ENCODE results near the gene UBQLN2.
"Not testable (repeated sequence)": the region's sequence is repeated elsewhere in the genome, so short reads cannot be mapped to it uniquely, and the experiment has no call there.

UBQLN2 gene

GRCh38 chrX:56572975-56573374, 9.5 kb downstream of the UBQLN2 start:
- Histone ChIP-seq H3K23ac (ENCODE audit: low read length) (no peak overlapping the region), H3K4me1 (ENCODE audit: control insufficient read depth, low read depth, low read length) (no peaks in the 10 kb centered on the region), H3K79me1 (ENCODE audit: low read length) (no peaks in the 10 kb centered on the region), H2BK5ac (ENCODE audit: low read length) (no peak overlapping the region), H3K79me2 (ENCODE audit: control insufficient read depth, insufficient read depth, low read length) (no peaks in the 10 kb centered on the region), H4K8ac (ENCODE audit: low read depth, low read length) (no peak overlapping the region), H3K27me3 (ENCODE audit: insufficient read depth, low read length, poor library complexity) (no peaks in the 10 kb centered on the region), H2BK15ac (replicated peaks; ENCODE audit: low read depth) (no peak overlapping the region), H3K36me3 (ENCODE audit: control insufficient read depth, insufficient read depth, low read length) (no peaks in the 10 kb centered on the region), H3K4me3 (ENCODE audit: low read length) (no peak overlapping the region), H2BK120ac (ENCODE audit: low read depth, low read length) (no peak overlapping the region), H2AK5ac (ENCODE audit: low read length) (no peak overlapping the region), H3K4me2 (ENCODE audit: low read length) (no peak overlapping the region), H3K9ac (ENCODE audit: low read length) (no peak overlapping the region), H3K18ac (ENCODE audit: low read length) (no peak overlapping the region), H4K5ac (ENCODE audit: low read length) (no peak overlapping the region), H3K27ac (ENCODE audit: low read depth, low read length) (no peak overlapping the region), H3K56ac (ENCODE audit: low read length) (no peak overlapping the region), H3K4ac (ENCODE audit: low read depth, low read length) (no peak overlapping the region)
- no CpG with 5 or more reads among the region's 4 CpGs for WGBS (ENCODE audit: extremely low coverage, insufficient coverage, low lambda C conversion rate)
- no peak for DNase-seq

GRCh38 chrX:56574861-56575260, 11.4 kb downstream of the UBQLN2 start:
- H2BK15ac ChIP-seq (replicated peaks; ENCODE audit: low read depth), result no peak overlapping the region
- H3K9ac ChIP-seq (ENCODE audit: low read length), result no peak overlapping the region
- H3K79me2 ChIP-seq (ENCODE audit: control insufficient read depth, insufficient read depth, low read length), result no peaks in the 10 kb centered on the region
- no peak overlapping the region for H4K5ac ChIP-seq (ENCODE audit: low read length)
- H2AK5ac ChIP-seq (ENCODE audit: low read length), result no peak overlapping the region
- H3K4me2 ChIP-seq (ENCODE audit: low read length), result no peak overlapping the region
- no peaks in the 10 kb centered on the region for H3K4me1 ChIP-seq (ENCODE audit: control insufficient read depth, low read depth, low read length)
- no peak overlapping the region for H3K23ac ChIP-seq (ENCODE audit: low read length)
- no peaks in the 10 kb centered on the region for H3K36me3 ChIP-seq (ENCODE audit: control insufficient read depth, insufficient read depth, low read length)
- H3K27me3 ChIP-seq (ENCODE audit: insufficient read depth, low read length, poor library complexity), result no peaks in the 10 kb centered on the region
- no peak overlapping the region for H2BK5ac ChIP-seq (ENCODE audit: low read length)
- no peak overlapping the region for H3K4ac ChIP-seq (ENCODE audit: low read depth, low read length)
- H3K79me1 ChIP-seq (ENCODE audit: low read length), result no peaks in the 10 kb centered on the region
- H4K8ac ChIP-seq (ENCODE audit: low read depth, low read length), result no peak overlapping the region
- DNase-seq, result no peak
- no peak overlapping the region for H3K56ac ChIP-seq (ENCODE audit: low read length)
- no peak overlapping the region for H2BK120ac ChIP-seq (ENCODE audit: low read depth, low read length)
- H3K4me3 ChIP-seq (ENCODE audit: low read length), result no peak overlapping the region
- no peak overlapping the region for H3K18ac ChIP-seq (ENCODE audit: low read length)
- no peak overlapping the region for H3K27ac ChIP-seq (ENCODE audit: low read depth, low read length)
- WGBS (ENCODE audit: extremely low coverage, insufficient coverage, low lambda C conversion rate), result no CpG with 5 or more reads among the region's 3 CpGs

DNA sequence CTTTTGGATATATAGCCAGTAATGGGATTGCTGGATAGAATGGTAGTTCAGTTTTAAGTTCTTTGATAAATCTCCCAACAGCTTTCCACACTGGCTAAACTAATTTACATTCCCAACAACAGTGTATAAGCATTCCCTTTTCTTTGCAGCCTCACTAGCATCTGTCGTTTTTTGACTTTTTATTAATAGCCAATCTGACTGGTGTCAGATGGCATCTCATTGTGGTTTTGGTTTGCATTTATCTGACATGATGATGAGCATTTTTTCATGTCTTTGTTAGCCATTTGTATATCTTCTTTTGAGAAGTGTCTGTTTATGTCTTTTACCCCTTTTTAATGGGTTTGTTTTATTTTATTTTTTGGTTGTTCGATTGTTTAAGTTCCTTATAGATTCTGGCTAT, 13.3 kb downstream of the UBQLN2 start:
- Histone ChIP-seq H3K56ac (ENCODE audit: low read length) (no peak overlapping the region), H2BK120ac (ENCODE audit: low read depth, low read length) (no peak overlapping the region), H3K79me2 (ENCODE audit: control insufficient read depth, insufficient read depth, low read length) (no peaks in the 10 kb centered on the region), H2BK15ac (replicated peaks; ENCODE audit: low read depth) (no peak overlapping the region), H3K18ac (ENCODE audit: low read length) (no peak overlapping the region), H3K23ac (ENCODE audit: low read length) (no peak overlapping the region), H3K27me3 (ENCODE audit: insufficient read depth, low read length, poor library complexity) (no peaks in the 10 kb centered on the region), H4K5ac (ENCODE audit: low read length) (no peak overlapping the region), H3K36me3 (ENCODE audit: control insufficient read depth, insufficient read depth, low read length) (no peaks in the 10 kb centered on the region), H4K8ac (ENCODE audit: low read depth, low read length) (no peak overlapping the region), H3K9ac (ENCODE audit: low read length) (no peak overlapping the region), H3K79me1 (ENCODE audit: low read length) (no peaks in the 10 kb centered on the region), H3K4me1 (ENCODE audit: control insufficient read depth, low read depth, low read length) (no peaks in the 10 kb centered on the region), H3K27ac (ENCODE audit: low read depth, low read length) (no peak overlapping the region), H2AK5ac (ENCODE audit: low read length) (no peak overlapping the region), H3K4me3 (ENCODE audit: low read length) (no peak overlapping the region), H3K4me2 (ENCODE audit: low read length) (no peak overlapping the region), H3K4ac (ENCODE audit: low read depth, low read length) (no peak overlapping the region), H2BK5ac (ENCODE audit: low read length) (no peak overlapping the region)
- no CpG with 5 or more reads among the region's 2 CpGs for WGBS (ENCODE audit: extremely low coverage, insufficient coverage, low lambda C conversion rate)
- no peak for DNase-seq

- H3K79me1 ChIP-seq (ENCODE audit: low read length), result no peaks in the 10 kb centered on the region
- no peak for DNase-seq
- no peak overlapping the region for H3K18ac ChIP-seq (ENCODE audit: low read length)
- no peak overlapping the region for H4K5ac ChIP-seq (ENCODE audit: low read length)
- no peaks in the 10 kb centered on the region for H3K79me2 ChIP-seq (ENCODE audit: control insufficient read depth, insufficient read depth, low read length)
- H3K4me2 ChIP-seq (ENCODE audit: low read length), result no peak overlapping the region
- no peak overlapping the region for H2BK5ac ChIP-seq (ENCODE audit: low read length)
- no peak overlapping the region for H2BK15ac ChIP-seq (replicated peaks; ENCODE audit: low read depth)
- H3K27me3 ChIP-seq (ENCODE audit: insufficient read depth, low read length, poor library complexity), result no peaks in the 10 kb centered on the region
- no peak overlapping the region for H2BK120ac ChIP-seq (ENCODE audit: low read depth, low read length)
- WGBS (ENCODE audit: extremely low coverage, insufficient coverage, low lambda C conversion rate), result no CpG with 5 or more reads among the region's 11 CpGs
- H3K4ac ChIP-seq (ENCODE audit: low read depth, low read length), result no peak overlapping the region
- H3K56ac ChIP-seq (ENCODE audit: low read length), result no peak overlapping the region
- H3K9ac ChIP-seq (ENCODE audit: low read length), result no peak overlapping the region
- no peak overlapping the region for H3K27ac ChIP-seq (ENCODE audit: low read depth, low read length)
- H3K4me3 ChIP-seq (ENCODE audit: low read length), result no peak overlapping the region
- no peak overlapping the region for H4K8ac ChIP-seq (ENCODE audit: low read depth, low read length)
- no peaks in the 10 kb centered on the region for H3K36me3 ChIP-seq (ENCODE audit: control insufficient read depth, insufficient read depth, low read length)
- no peak overlapping the region for H2AK5ac ChIP-seq (ENCODE audit: low read length)
- H3K4me1 ChIP-seq (ENCODE audit: control insufficient read depth, low read depth, low read length), result no peaks in the 10 kb centered on the region
- H3K23ac ChIP-seq (ENCODE audit: low read length), result no peak overlapping the region
These were observed 25.2 kb downstream of the UBQLN2 start for GRCh38 chrX:56588397-56589188.

DNA sequence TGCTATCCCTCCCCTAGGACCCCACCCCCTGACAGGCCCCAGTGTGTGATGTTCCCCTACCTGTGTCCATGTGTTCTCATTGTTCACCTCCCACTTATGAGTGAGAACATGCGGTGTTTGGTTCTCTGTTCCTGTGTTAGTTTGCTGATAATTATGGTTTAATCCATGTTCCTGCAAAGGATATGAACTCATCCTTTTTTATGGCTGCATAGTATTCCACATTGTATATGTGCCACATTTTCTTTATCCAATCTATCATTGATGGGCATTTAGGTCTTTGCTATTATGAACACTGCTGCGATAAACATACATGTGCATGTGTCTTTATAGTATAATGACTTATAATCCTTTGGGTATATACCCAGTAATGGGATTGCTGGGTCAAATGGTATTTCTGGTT, 28.4 kb downstream of the UBQLN2 start:
- H3K18ac ChIP-seq (ENCODE audit: low read length); H3K23ac ChIP-seq (ENCODE audit: low read length); H2AK5ac ChIP-seq (ENCODE audit: low read length); H3K9ac ChIP-seq (ENCODE audit: low read length); H3K79me2 ChIP-seq (ENCODE audit: control insufficient read depth, insufficient read depth, low read length); H3K27ac ChIP-seq (ENCODE audit: low read depth, low read length); H4K5ac ChIP-seq (ENCODE audit: low read length); H3K56ac ChIP-seq (ENCODE audit: low read length); H2BK5ac ChIP-seq (ENCODE audit: low read length); H4K8ac ChIP-seq (ENCODE audit: low read depth, low read length); H3K36me3 ChIP-seq (ENCODE audit: control insufficient read depth, insufficient read depth, low read length); H2BK120ac ChIP-seq (ENCODE audit: low read depth, low read length); H3K4ac ChIP-seq (ENCODE audit: low read depth, low read length); H3K4me3 ChIP-seq (ENCODE audit: low read length); DNase-seq; H3K4me1 ChIP-seq (ENCODE audit: control insufficient read depth, low read depth, low read length); H3K4me2 ChIP-seq (ENCODE audit: low read length); H3K27me3 ChIP-seq (ENCODE audit: insufficient read depth, low read length, poor library complexity); H2BK15ac ChIP-seq (replicated peaks; ENCODE audit: low read depth); H3K79me1 ChIP-seq (ENCODE audit: low read length): not testable (repeated sequence)
- no CpG with 5 or more reads among the region's 2 CpGs for WGBS (ENCODE audit: extremely low coverage, insufficient coverage, low lambda C conversion rate)

DNA sequence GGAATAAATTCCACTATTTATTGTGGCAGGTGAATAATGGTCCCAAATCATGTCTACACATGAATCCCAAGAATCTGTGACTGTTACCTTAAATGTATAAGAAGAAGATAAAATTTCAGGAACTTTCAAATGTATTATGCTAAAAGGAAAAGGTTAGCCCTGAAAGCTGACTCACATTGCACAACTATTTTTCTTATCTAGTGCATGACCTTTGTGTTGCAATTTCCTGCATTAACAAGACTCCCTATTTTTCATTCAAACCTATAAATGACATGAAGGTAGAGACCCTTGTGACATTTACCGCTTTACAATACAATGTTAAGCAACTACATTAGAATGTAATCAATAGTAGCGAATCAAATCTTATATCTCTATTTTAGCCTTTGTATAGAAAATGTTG, 36.7 kb downstream of the UBQLN2 start:
- no peak overlapping the region for H2BK15ac ChIP-seq (replicated peaks; ENCODE audit: low read depth)
- H3K79me2 ChIP-seq (ENCODE audit: control insufficient read depth, insufficient read depth, low read length), result no peaks in the 10 kb centered on the region
- no peaks in the 10 kb centered on the region for H3K79me1 ChIP-seq (ENCODE audit: low read length)
- H3K18ac ChIP-seq (ENCODE audit: low read length), result no peak overlapping the region
- H3K23ac ChIP-seq (ENCODE audit: low read length), result no peak overlapping the region
- no peak overlapping the region for H3K27ac ChIP-seq (ENCODE audit: low read depth, low read length)
- DNase-seq, result no peak
- no peaks in the 10 kb centered on the region for H3K27me3 ChIP-seq (ENCODE audit: insufficient read depth, low read length, poor library complexity)
- H3K9ac ChIP-seq (ENCODE audit: low read length), result no peak overlapping the region
- no peak overlapping the region for H4K5ac ChIP-seq (ENCODE audit: low read length)
- WGBS (ENCODE audit: extremely low coverage, insufficient coverage, low lambda C conversion rate), result no CpG with 5 or more reads among the region's 2 CpGs
- no peak overlapping the region for H3K4ac ChIP-seq (ENCODE audit: low read depth, low read length)
- no peak overlapping the region for H3K4me2 ChIP-seq (ENCODE audit: low read length)
- H2AK5ac ChIP-seq (ENCODE audit: low read length), result no peak overlapping the region
- no peaks in the 10 kb centered on the region for H3K36me3 ChIP-seq (ENCODE audit: control insufficient read depth, insufficient read depth, low read length)
- no peak overlapping the region for H2BK120ac ChIP-seq (ENCODE audit: low read depth, low read length)
- H3K56ac ChIP-seq (ENCODE audit: low read length), result no peak overlapping the region
- no peak overlapping the region for H2BK5ac ChIP-seq (ENCODE audit: low read length)
- H3K4me1 ChIP-seq (ENCODE audit: control insufficient read depth, low read depth, low read length), result no peaks in the 10 kb centered on the region
- H3K4me3 ChIP-seq (ENCODE audit: low read length), result no peak overlapping the region
- no peak overlapping the region for H4K8ac ChIP-seq (ENCODE audit: low read depth, low read length)

Measured in mesendoderm (in vitro differentiated cells).